Activated CD8-positive, alpha-beta memory T cell treated with anti-CD3 and anti-CD28 coated beads for 1 hour (primary cell): ENCODE data around the gene ZC3H7B.

Source experiments
- DNase-seq, 2 donors: peaks; one replicate each; pipeline ENCODE4 v3.0.0-alpha.2; 2020; ENCODE audit warnings: low read depth in 1 of 2; ENCODE audit errors: extremely low read depth in 1 of 2

The ZC3H7B gene

GRCh38 chr22:41350087-41350486, 48.8 kb downstream of the ZC3H7B start:
- DNase-seq: no peak

DNA sequence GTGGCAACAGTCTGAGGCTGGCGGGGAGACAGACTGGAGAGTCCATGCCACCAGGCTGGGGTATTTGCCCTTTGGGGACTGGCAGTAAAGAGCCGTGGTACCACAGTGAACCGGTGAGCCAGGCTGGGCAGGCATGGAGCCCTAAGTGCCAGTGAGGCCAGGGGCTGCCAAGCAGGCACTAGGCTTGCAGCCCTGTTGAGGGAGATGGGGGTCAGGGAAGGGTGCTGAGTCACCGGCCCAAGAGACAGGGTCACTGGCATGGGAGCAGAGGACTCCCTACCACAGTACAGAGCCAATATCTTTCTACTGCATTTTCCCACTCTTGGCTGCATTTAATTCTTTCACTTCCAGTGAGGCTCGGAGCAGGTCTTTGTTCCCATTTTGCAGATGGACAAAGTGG, 49.7 kb downstream of the ZC3H7B start:
- DNase-seq: no peak

DNA sequence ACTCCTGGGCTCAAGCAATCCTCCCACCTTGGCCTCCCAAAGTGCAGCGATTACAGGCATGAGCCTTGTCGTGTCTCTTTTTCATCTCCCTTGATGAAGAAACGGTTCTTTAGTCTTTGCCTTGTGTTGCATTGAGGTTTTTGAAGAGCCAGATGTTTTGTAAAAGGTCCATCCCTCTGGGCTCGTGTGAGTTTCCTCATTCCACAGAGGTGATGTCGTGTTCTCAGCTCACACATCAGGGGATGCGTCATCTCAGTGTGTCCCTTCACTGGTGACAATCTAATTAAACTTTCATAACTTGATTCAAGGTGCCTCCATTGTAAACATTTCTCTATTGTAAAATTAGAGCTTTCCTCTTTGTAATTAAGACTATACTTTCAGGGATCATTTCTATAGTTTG, 50.7 kb downstream of the ZC3H7B start:
- no peak for DNase-seq

GRCh38 chr22:41353862-41354575, 52.7 kb downstream of the ZC3H7B start:
- DNase-seq: no peak

GRCh38 chr22:41354979-41355378, 53.7 kb downstream of the ZC3H7B start:
- no peak for DNase-seq

DNA sequence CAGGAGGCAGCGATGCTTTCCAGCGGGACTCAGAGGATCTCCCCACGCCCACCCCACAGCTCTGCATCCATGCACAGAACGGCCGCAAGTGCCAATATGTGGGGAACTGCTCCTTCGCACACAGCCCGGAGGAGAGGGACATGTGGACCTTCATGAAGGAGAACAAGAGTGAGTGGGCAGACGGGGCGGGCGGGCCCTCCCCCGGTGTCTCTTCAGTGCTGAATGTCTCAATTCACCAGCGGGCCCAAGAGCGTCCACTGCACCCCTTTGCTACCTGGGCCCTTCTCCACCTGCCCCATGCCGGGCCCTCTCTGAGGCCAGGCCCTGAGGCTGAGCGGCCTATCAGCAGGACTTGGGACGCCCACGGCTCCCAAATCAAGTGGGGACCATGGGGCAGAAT, 54.6 kb downstream of the ZC3H7B start:
- DNase-seq: no peak

GRCh38 chr22:41356430-41357028, 55.2 kb downstream of the ZC3H7B start:
- DNase-seq: no peak

DNA sequence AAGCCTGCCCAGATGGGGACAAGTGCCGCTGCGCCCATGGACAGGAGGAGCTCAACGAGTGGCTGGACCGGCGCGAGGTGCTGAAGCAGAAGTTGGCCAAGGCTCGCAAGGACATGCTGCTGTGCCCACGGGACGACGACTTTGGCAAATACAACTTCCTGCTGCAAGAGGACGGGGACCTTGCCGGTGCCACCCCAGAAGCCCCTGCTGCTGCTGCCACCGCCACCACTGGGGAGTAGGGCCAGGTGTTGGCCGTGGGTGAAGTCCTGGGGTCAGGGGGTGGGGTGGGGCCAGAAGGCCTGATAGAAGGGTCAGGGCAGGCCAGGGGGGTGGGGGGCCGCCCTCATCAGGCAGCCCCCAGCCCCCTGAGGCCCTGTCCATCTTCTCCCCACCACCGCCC, 55.9 kb downstream of the ZC3H7B start:
- DNase-seq: no peak

DNA sequence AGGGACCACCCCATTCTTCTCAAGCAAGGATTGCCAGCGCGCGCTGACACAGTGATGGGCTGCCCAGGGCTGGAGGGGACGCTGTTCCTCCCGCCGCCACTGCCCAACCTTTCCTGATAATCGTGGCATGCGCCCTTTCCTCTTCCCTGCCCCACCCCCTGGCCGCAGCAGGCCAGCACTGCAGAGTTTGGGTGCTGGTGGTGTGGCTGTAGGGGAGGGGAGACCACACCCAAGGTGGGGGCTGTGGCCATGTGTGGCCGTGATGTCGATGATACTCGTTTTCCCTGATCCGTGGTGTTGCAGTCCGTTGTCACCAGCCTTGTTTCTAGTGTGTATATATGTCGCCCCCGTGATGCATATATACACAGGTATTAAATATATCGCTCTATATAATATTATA, 57.6 kb downstream of the ZC3H7B start:
- no peak for DNase-seq

DNA sequence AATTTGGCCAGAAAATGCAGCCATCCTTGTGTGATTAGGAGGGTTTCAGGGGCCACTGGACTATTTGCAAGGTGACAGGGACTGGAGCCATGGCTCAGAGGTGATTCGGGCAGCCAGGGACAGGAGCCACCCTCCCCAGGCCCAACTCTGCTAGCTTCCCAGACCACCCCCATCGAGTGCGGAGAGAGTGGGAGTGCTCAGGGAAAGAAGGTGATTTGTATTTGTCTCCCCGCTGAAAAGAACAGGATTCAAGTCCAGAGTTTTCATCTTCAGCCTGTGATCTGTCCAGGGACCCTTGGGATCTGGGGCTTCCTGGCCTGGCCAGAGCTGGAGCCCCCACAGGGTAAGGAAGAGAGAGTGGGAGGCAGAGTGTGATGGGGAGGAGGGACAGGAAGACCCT, 58.1 kb downstream of the ZC3H7B start:
- no peak for DNase-seq

- DNase-seq: no peak
Measured at GRCh38 chr22:41360126-41360525, 58.8 kb downstream of the ZC3H7B start.

DNA sequence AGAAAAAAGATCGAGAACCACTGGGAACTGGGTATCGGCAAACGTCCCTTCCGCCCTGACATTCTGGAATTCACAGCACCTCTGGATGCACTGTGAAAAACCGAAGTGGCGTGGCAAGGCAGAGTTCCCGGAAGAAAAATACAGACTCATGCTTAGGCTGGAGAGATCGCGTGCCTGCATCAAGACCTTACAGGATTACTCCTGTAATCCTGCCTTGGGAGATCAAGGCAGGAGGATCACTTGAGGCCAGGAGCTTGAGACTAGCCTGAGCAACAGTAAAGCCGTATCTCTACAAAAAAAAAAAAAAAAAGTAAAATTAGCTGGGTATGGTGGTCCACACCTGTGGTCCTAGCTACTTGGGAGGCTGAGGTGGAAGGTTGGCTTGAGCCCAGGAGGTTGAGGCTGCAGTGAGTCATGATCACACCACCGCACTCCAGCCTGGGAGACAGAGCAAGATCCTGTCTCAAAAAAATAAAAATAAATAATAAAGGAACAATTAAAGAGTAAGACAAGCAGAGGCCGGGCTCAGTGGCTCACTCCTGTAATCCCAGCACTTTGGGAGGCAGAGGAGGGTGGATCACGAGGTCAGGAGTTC, 60.5 kb downstream of the ZC3H7B start:
- no peak for DNase-seq

DNA sequence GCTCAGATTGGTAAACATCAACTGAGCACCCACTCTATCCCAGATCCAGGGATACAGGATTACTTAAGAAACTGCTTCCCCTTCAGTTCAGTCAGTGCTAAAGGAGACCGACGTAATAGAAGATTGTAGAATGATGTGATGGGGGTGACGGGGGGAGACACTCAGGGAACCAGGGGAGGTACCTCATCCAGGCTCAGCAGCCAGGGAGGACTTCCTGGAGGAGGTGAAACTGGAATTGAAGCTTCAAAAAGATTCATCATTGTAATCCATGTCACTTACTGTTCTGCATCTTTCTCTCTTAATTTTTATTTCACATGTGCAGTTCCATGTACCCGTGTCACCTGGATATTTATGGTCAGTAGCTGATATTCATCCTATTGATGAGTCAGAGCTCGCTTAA, 61.3 kb downstream of the ZC3H7B start:
- DNase-seq: no peak

GRCh38 chr22:41364233-41364632, 62.9 kb downstream of the ZC3H7B start:
- DNase-seq: no peak

GRCh38 chr22:41364955-41365354, 63.6 kb downstream of the ZC3H7B start:
- DNase-seq: no peak

DNA sequence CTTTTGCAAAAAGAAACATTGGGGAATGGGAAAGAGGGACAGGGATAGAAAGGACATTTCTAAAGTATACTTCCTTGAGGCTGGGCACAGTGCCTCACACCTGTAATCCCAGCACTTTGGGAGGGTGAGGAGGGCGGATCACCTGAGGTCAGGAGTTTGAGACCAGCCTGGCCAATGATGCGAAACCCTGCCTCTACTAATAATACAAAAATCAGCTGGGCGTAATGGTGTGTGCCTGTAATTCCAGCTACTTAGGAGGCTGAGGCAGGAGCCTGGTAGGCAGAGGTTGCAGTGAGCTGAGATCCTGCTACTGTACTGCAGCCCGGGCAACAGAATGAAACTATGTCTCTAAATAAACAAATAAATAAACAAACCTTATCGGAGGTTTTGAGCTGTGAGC, 64.1 kb downstream of the ZC3H7B start:
- DNase-seq: no peak

- DNase-seq: no peak
Measured at GRCh38 chr22:41366323-41367029, 65.2 kb downstream of the ZC3H7B start.

- DNase-seq: no peak
Measured at GRCh38 chr22:41367039-41367679, 65.8 kb downstream of the ZC3H7B start.

DNA sequence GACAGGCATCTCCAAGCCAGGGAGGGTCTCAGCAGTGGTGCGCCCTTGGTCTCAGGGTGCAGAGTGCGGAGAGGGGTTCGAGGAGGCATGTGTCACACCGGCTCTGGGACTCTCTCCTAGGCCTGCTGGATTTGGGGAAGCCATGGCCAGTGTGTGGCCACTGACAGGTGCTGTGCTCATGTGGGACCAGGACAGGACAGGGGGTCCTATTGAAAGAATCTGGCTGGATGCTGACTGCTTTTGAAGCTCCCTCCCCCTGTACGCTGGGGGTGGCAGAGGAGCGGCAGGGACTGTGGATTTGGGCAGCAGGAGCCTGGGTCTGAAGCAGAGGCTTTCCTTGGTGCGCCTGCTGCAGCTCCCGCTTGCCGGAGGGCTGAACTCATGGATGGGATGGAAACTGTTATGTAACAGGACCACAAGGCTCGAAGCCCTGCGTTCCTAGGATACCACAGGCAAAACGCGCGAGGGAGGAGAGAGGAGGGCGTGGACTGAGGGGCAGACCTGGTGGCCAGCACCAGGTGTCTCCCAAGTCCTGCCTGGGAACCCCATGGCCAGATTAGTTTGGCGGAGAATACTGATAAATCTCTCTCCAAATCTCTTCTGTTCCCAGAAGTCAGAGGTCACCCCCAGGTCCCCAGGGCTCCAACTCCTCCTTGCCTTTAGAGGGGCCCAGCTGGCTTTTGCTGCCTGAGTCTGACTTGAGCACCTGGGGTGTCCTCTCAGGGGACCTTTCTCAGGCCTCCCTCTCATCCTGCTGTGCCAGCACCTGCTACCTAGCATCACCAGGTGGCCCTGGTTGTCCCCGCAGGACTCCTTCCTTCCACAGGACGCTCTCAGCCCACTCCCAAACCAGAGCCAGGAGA, 66.6 kb downstream of the ZC3H7B start:
- DNase-seq: no peak
